GM23338 (cell line): ENCODE results near the gene NLGN1. TPM values are rescaled to one million over a fixed set of nuclear protein-coding genes. Genes with fewer than 3 reads are reported as not detected.

ENCODE experiments used
- ATAC-seq: fragments of 200-7000 bp; cut with Tn5 transposase; 3 replicates; pipeline ENCODE4 v1.9.1; 2020
- DNase-seq: peaks from one replicate; pipeline ENCODE4 v3.0.0-alpha.2; 2015; ENCODE audit warnings: low spot score
- H2AFZ ChIP-seq: fragments of 200-600 bp; sonication (generic); 2 replicates; pipeline ENCODE4 v1.8.0; 2016; ENCODE audit warnings: antibody characterized with exemption, mild to moderate bottlenecking, moderate library complexity
- H3F3A ChIP-seq: fragments of 200-600 bp; sonication (generic); replicated peaks from 2 replicates; pipeline ENCODE4 v1.8.0; 2017; ENCODE audit warnings: antibody characterized with exemption, mixed run types, low read depth
- H3K27ac ChIP-seq: fragments of 200-600 bp; sonication (generic); 2 replicates; pipeline ENCODE4 v1.6.1; 2016; ENCODE audit warnings: low read depth
- H3K27me3 ChIP-seq: fragments of 200-600 bp; sonication (generic); 2 replicates; pipeline ENCODE4 v1.8.0; 2016; ENCODE audit warnings: mild to moderate bottlenecking, mixed run types, moderate library complexity; ENCODE audit not compliant: insufficient read depth
- H3K36me3 ChIP-seq: fragments of 200-600 bp; sonication (generic); 2 replicates; pipeline ENCODE4 v1.8.0; 2016; ENCODE audit warnings: mild to moderate bottlenecking; ENCODE audit not compliant: insufficient read depth
- H3K4me1 ChIP-seq: fragments of 200-600 bp; sonication (generic); 2 replicates; pipeline ENCODE4 v1.8.0; 2016; ENCODE audit warnings: mild to moderate bottlenecking, moderate library complexity; ENCODE audit not compliant: insufficient read depth
- H3K4me2 ChIP-seq: fragments of 200-600 bp; sonication (generic); 2 replicates; pipeline ENCODE4 v1.7.1; 2017; ENCODE audit warnings: mixed run types
- H3K4me3 ChIP-seq: fragments of 200-600 bp; sonication (generic); 2 replicates; pipeline ENCODE4 v1.6.1; 2016; ENCODE audit warnings: mixed run types
- H3K79me2 ChIP-seq: fragments of 200-600 bp; sonication (generic); replicated peaks from 2 replicates; pipeline ENCODE4 v1.8.0; 2017; ENCODE audit warnings: mild to moderate bottlenecking; ENCODE audit not compliant: insufficient read depth
- H3K9me2 ChIP-seq: fragments of 200-600 bp; sonication (generic); 2 replicates; pipeline ENCODE4 v1.8.0; 2017; ENCODE audit not compliant: insufficient read depth
- H4K20me1 ChIP-seq: fragments of 200-600 bp; sonication (generic); replicated peaks from 2 replicates; pipeline ENCODE4 v1.8.0; 2017; ENCODE audit warnings: mild to moderate bottlenecking; ENCODE audit not compliant: insufficient read depth
- H3K27ac Mint-ChIP-seq: 2 replicates; pipeline ENCODE4 v1.8.0; 2020; ENCODE audit warnings: inconsistent platforms, mild to moderate bottlenecking, moderate library complexity, mixed read lengths
- H3K27me3 Mint-ChIP-seq: 3 replicates; pipeline ENCODE4 v1.8.0; 2022; ENCODE audit warnings: low read depth, mild to moderate bottlenecking, moderate library complexity, mixed read lengths, inconsistent platforms; ENCODE audit not compliant: insufficient read depth, poor library complexity
- H3K36me3 Mint-ChIP-seq: 3 replicates; pipeline ENCODE4 v1.8.0; 2021; ENCODE audit warnings: low read depth, mild to moderate bottlenecking, inconsistent platforms, moderate library complexity, mixed read lengths
- H3K4me1 Mint-ChIP-seq: 3 replicates; pipeline ENCODE4 v1.8.0; 2020; ENCODE audit warnings: mild to moderate bottlenecking, inconsistent platforms, mixed read lengths
- H3K4me3 Mint-ChIP-seq: 3 replicates; pipeline ENCODE4 v1.8.0; 2021; ENCODE audit warnings: moderate library complexity, mild to moderate bottlenecking, inconsistent platforms, mixed read lengths
- H3K9me3 Mint-ChIP-seq: 3 replicates; pipeline ENCODE4 v1.8.0; 2020; ENCODE audit warnings: moderate library complexity, mild to moderate bottlenecking, inconsistent platforms, mixed read lengths
- CREB1 ChIP-seq: fragments of 250-450 bp; sonication (Bioruptor Pico); IDR thresholded peaks from 2 replicates; pipeline ENCODE4 v1.5.0; 2020; ENCODE audit warnings: low read depth, mild to moderate bottlenecking, moderate library complexity
- JUNB ChIP-seq: IDR thresholded peaks from one replicate; pipeline ENCODE4 v1.6.1; 2016; ENCODE audit warnings: antibody characterized with exemption; ENCODE audit not compliant: unreplicated experiment
- NANOG ChIP-seq: IDR thresholded peaks from 2 replicates; pipeline ENCODE4 v1.6.1; 2016; ENCODE audit warnings: antibody characterized with exemption, borderline replicate concordance
- POLR2AphosphoS5 ChIP-seq: IDR thresholded peaks from 2 replicates; pipeline ENCODE4 v1.6.1; 2016; ENCODE audit warnings: antibody characterized with exemption, low read depth
- polyA plus RNA-seq: library from polyadenylated mRNA; unstranded; fragments of >200 nt; fragmentation: Nextera tagmentation; extraction: Ambion mirVana; gene quantifications from 2 replicates; pipeline ENCODE4 v1.2.1, GENCODE V29; 2016
- total RNA-seq: library from RNA; depleted of rRNA; stranded (reverse); fragments of >200 nt; shearing (Covaris generic); gene quantifications from 2 replicates; pipeline ENCODE4 v1.2.3, GENCODE V29; 2014
- TF ChIP-seq, protein P1 (sequence below): IDR thresholded peaks from 2 replicates; pipeline ENCODE4 v1.6.1; 2016; ENCODE audit warnings: antibody characterized with exemption
- TF ChIP-seq, protein P2 (sequence below): fragments of 250-450 bp; sonication (Bioruptor Pico); IDR thresholded peaks from 2 replicates; pipeline ENCODE4 v1.5.0; 2020; ENCODE audit warnings: mild to moderate bottlenecking, moderate library complexity
- TF ChIP-seq, protein P3 (sequence below): IDR thresholded peaks from one replicate; pipeline ENCODE4 v1.6.1; 2018; ENCODE audit warnings: antibody characterized with exemption; ENCODE audit not compliant: unreplicated experiment
- TF ChIP-seq, protein P4 (sequence below), 2 experiments: fragments of 200-600 bp in 1 of 2; sonication (generic) in 1 of 2; conservative IDR thresholded peaks; 2 replicates each; pipeline versions ENCODE4 v1.5.1 to v1.6.1; 2016 to 2017; ENCODE audit warnings: antibody characterized with exemption in 2 of 2, low read depth in 2 of 2, mild to moderate bottlenecking in 2 of 2, moderate library complexity in 1 of 2

The NLGN1 gene
- total and polyA plus RNA-seq, 2 experiments from 2014 or later, result 6.5 to 18.6 TPM

DNA sequence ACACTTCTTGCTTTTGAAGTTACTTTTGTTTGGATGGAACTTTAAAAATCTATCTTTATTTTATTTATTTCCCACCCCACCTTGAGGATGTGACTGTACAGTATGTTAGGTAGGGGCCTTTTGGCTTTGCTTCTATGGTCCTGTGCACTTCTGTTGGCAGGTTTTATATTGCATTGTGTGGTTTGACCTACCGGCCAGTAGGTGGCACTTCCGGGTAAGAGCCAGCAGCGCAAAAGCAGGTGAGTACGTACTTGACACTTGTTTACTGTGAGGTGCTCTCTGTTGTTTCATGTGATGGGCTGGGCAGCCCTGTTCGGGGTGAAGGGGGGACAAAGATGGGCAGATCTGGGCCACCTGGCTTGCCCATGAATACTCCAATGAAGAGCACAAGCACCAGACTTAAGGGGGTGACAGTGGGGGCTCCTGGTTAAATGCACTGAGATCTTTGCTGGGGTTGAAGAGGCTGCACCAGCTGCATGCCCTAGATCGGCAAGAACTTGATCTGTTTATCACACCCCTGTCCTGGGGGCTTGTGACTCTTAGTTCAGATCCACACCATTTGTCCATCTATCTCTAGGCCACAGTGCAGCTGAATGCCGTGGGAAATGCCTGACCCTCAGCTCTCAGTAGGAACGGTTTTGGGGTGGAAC, 131.6 kb downstream of the NLGN1 start:
- ATAC-seq, result peak; percentile 100

More for the DNA sequence above, 131.6 kb downstream of the NLGN1 start:
- Mint-ChIP-seq H3K27me3 (peaks cover 4% of the 10 kb centered on the region), H3K4me1 (peaks cover 3% of the 10 kb centered on the region), H3K27ac (peak overlapping the region; percentile 22; the same call in 1 of the 2 replicates), H3K36me3 (peaks cover 5% of the 10 kb centered on the region; the same call in 1 of the 3 replicates), H3K9me3 (peaks cover 3% of the 10 kb centered on the region; the same call in 2 of the 3 replicates), H3K4me3 (no peak overlapping the region)
- peak; percentile 82 for DNase-seq
- Histone ChIP-seq H3K4me2 (no peak overlapping the region), H3K27ac (no peak overlapping the region), H3K4me3 (no peak overlapping the region), H3F3A (no peaks in the 10 kb centered on the region), H3K79me2 (no peaks in the 10 kb centered on the region), H3K9me2 (no peaks in the 10 kb centered on the region), H3K36me3 (no peaks in the 10 kb centered on the region), H2AFZ (0 out of 2 replicates have a peak overlapping the region, but pooled peaks have one; percentile 12), H3K27me3 (no peaks in the 10 kb centered on the region), H3K4me1 (no peaks in the 10 kb centered on the region), H4K20me1 (no peaks in the 10 kb centered on the region)
- TF ChIP-seq JUNB, result no peak
- TF ChIP-seq NANOG, result no peak
- no peak for TF ChIP-seq POLR2AphosphoS5
- TF ChIP-seq, protein P1, sequence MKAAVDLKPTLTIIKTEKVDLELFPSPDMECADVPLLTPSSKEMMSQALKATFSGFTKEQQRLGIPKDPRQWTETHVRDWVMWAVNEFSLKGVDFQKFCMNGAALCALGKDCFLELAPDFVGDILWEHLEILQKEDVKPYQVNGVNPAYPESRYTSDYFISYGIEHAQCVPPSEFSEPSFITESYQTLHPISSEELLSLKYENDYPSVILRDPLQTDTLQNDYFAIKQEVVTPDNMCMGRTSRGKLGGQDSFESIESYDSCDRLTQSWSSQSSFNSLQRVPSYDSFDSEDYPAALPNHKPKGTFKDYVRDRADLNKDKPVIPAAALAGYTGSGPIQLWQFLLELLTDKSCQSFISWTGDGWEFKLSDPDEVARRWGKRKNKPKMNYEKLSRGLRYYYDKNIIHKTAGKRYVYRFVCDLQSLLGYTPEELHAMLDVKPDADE, result no peak
- no peak for TF ChIP-seq CREB1 (CRISPR knock-in tag)
- TF ChIP-seq, protein P2, sequence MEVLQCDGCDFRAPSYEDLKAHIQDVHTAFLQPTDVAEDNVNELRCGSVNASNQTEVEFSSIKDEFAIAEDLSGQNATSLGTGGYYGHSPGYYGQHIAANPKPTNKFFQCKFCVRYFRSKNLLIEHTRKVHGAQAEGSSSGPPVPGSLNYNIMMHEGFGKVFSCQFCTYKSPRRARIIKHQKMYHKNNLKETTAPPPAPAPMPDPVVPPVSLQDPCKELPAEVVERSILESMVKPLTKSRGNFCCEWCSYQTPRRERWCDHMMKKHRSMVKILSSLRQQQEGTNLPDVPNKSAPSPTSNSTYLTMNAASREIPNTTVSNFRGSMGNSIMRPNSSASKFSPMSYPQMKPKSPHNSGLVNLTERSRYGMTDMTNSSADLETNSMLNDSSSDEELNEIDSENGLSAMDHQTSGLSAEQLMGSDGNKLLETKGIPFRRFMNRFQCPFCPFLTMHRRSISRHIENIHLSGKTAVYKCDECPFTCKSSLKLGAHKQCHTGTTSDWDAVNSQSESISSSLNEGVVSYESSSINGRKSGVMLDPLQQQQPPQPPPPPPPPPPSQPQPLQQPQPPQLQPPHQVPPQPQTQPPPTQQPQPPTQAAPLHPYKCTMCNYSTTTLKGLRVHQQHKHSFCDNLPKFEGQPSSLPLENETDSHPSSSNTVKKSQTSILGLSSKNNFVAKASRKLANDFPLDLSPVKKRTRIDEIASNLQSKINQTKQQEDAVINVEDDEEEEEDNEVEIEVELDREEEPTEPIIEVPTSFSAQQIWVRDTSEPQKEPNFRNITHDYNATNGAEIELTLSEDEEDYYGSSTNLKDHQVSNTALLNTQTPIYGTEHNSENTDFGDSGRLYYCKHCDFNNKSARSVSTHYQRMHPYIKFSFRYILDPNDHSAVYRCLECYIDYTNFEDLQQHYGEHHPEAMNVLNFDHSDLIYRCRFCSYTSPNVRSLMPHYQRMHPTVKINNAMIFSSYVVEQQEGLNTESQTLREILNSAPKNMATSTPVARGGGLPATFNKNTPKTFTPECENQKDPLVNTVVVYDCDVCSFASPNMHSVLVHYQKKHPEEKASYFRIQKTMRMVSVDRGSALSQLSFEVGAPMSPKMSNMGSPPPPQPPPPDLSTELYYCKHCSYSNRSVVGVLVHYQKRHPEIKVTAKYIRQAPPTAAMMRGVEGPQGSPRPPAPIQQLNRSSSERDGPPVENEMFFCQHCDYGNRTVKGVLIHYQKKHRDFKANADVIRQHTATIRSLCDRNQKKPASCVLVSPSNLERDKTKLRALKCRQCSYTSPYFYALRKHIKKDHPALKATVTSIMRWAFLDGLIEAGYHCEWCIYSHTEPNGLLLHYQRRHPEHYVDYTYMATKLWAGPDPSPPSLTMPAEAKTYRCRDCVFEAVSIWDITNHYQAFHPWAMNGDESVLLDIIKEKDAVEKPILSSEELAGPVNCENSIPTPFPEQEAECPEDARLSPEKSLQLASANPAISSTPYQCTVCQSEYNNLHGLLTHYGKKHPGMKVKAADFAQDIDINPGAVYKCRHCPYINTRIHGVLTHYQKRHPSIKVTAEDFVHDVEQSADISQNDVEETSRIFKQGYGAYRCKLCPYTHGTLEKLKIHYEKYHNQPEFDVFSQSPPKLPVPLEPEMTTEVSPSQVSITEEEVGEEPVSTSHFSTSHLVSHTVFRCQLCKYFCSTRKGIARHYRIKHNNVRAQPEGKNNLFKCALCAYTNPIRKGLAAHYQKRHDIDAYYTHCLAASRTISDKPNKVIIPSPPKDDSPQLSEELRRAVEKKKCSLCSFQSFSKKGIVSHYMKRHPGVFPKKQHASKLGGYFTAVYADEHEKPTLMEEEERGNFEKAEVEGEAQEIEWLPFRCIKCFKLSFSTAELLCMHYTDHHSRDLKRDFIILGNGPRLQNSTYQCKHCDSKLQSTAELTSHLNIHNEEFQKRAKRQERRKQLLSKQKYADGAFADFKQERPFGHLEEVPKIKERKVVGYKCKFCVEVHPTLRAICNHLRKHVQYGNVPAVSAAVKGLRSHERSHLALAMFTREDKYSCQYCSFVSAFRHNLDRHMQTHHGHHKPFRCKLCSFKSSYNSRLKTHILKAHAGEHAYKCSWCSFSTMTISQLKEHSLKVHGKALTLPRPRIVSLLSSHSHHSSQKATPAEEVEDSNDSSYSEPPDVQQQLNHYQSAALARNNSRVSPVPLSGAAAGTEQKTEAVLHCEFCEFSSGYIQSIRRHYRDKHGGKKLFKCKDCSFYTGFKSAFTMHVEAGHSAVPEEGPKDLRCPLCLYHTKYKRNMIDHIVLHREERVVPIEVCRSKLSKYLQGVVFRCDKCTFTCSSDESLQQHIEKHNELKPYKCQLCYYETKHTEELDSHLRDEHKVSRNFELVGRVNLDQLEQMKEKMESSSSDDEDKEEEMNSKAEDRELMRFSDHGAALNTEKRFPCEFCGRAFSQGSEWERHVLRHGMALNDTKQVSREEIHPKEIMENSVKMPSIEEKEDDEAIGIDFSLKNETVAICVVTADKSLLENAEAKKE (CRISPR knock-in tag), result no peak
- TF ChIP-seq, protein P3, sequence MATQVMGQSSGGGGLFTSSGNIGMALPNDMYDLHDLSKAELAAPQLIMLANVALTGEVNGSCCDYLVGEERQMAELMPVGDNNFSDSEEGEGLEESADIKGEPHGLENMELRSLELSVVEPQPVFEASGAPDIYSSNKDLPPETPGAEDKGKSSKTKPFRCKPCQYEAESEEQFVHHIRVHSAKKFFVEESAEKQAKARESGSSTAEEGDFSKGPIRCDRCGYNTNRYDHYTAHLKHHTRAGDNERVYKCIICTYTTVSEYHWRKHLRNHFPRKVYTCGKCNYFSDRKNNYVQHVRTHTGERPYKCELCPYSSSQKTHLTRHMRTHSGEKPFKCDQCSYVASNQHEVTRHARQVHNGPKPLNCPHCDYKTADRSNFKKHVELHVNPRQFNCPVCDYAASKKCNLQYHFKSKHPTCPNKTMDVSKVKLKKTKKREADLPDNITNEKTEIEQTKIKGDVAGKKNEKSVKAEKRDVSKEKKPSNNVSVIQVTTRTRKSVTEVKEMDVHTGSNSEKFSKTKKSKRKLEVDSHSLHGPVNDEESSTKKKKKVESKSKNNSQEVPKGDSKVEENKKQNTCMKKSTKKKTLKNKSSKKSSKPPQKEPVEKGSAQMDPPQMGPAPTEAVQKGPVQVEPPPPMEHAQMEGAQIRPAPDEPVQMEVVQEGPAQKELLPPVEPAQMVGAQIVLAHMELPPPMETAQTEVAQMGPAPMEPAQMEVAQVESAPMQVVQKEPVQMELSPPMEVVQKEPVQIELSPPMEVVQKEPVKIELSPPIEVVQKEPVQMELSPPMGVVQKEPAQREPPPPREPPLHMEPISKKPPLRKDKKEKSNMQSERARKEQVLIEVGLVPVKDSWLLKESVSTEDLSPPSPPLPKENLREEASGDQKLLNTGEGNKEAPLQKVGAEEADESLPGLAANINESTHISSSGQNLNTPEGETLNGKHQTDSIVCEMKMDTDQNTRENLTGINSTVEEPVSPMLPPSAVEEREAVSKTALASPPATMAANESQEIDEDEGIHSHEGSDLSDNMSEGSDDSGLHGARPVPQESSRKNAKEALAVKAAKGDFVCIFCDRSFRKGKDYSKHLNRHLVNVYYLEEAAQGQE, result no peak
- TF ChIP-seq, protein P4, sequence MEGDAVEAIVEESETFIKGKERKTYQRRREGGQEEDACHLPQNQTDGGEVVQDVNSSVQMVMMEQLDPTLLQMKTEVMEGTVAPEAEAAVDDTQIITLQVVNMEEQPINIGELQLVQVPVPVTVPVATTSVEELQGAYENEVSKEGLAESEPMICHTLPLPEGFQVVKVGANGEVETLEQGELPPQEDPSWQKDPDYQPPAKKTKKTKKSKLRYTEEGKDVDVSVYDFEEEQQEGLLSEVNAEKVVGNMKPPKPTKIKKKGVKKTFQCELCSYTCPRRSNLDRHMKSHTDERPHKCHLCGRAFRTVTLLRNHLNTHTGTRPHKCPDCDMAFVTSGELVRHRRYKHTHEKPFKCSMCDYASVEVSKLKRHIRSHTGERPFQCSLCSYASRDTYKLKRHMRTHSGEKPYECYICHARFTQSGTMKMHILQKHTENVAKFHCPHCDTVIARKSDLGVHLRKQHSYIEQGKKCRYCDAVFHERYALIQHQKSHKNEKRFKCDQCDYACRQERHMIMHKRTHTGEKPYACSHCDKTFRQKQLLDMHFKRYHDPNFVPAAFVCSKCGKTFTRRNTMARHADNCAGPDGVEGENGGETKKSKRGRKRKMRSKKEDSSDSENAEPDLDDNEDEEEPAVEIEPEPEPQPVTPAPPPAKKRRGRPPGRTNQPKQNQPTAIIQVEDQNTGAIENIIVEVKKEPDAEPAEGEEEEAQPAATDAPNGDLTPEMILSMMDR (conservative IDR thresholded peaks at IDR 0.05; ENCODE audit: low read depth in 2 of 2), result peak; percentile 88 to 95
